ENCODE data around the gene RABGEF1. TPM values are rescaled to one million over a fixed set of nuclear protein-coding genes. Genes with fewer than 3 reads are reported as not detected.
A peak's percentile ranks its signal among the peaks of the same experiment; 100 is the strongest.
"Not testable (repeated sequence)": the region's sequence is repeated elsewhere in the genome, so short reads cannot be mapped to it uniquely, and the experiment has no call there.

RABGEF1 gene
- polyA plus RNA-seq, 4 donors = 30.9 to 36.0 (median 32.6) TPM

GRCh38 chr7:66763633-66764355 lies 23.3 kb downstream of the RABGEF1 start:
- not testable (repeated sequence) for DNase-seq (ENCODE audit: low read depth in 4 of 4, low spot score in 3 of 4)

GRCh38 chr7:66764905-66765304 lies 24.4 kb downstream of the RABGEF1 start:
- DNase-seq (ENCODE audit: low read depth in 4 of 4, low spot score in 3 of 4) = not testable (repeated sequence)

- DNase-seq (ENCODE audit: low read depth in 4 of 4, low spot score in 3 of 4) = not testable (repeated sequence)
Observed at GRCh38 chr7:66765322-66766025, 24.9 kb downstream of the RABGEF1 start.

GRCh38 chr7:66766041-66766440 lies 25.5 kb downstream of the RABGEF1 start:
- DNase-seq (ENCODE audit: low read depth in 4 of 4, low spot score in 3 of 4) = no peak

- DNase-seq (ENCODE audit: low read depth in 4 of 4, low spot score in 3 of 4) = not testable (repeated sequence)
Observed at GRCh38 chr7:66767486-66767885, 27.0 kb downstream of the RABGEF1 start.

- peak in 1 of 4 donors; percentile 1 for DNase-seq (ENCODE audit: low read depth in 4 of 4, low spot score in 3 of 4)
Observed at GRCh38 chr7:66768865-66769832, 28.6 kb downstream of the RABGEF1 start.

- no peak for DNase-seq (ENCODE audit: low read depth in 4 of 4, low spot score in 3 of 4)
Observed at GRCh38 chr7:66769833-66770512, 29.4 kb downstream of the RABGEF1 start.

GRCh38 chr7:66771795-66772194 lies 31.3 kb downstream of the RABGEF1 start:
- DNase-seq (ENCODE audit: low read depth in 4 of 4, low spot score in 3 of 4) = no peak

GRCh38 chr7:66773744-66774143 lies 33.2 kb downstream of the RABGEF1 start:
- DNase-seq (ENCODE audit: low read depth in 4 of 4, low spot score in 3 of 4) = not testable (repeated sequence)

- DNase-seq (ENCODE audit: low read depth in 4 of 4, low spot score in 3 of 4) = not testable (repeated sequence)
Observed at GRCh38 chr7:66776383-66776782, 35.9 kb downstream of the RABGEF1 start.

GRCh38 chr7:66776800-66777442 lies 36.4 kb downstream of the RABGEF1 start:
- DNase-seq (ENCODE audit: low read depth in 4 of 4, low spot score in 3 of 4) = no peak

GRCh38 chr7:66778201-66778600 lies 37.7 kb downstream of the RABGEF1 start:
- DNase-seq (ENCODE audit: low read depth in 4 of 4, low spot score in 3 of 4) = no peak

GRCh38 chr7:66779669-66780409 lies 39.3 kb downstream of the RABGEF1 start:
- no peak for DNase-seq (ENCODE audit: low read depth in 4 of 4, low spot score in 3 of 4)

GRCh38 chr7:66781408-66782090 lies 41.0 kb downstream of the RABGEF1 start:
- DNase-seq (ENCODE audit: low read depth in 4 of 4, low spot score in 3 of 4) = no peak

- not testable (repeated sequence) for DNase-seq (ENCODE audit: low read depth in 4 of 4, low spot score in 3 of 4)
Observed at GRCh38 chr7:66782875-66783274, 42.3 kb downstream of the RABGEF1 start.

- DNase-seq (ENCODE audit: low read depth in 4 of 4, low spot score in 3 of 4) = not testable (repeated sequence)
Observed at GRCh38 chr7:66783887-66784595, 43.5 kb downstream of the RABGEF1 start.

GRCh38 chr7:66790196-66790595 lies 49.7 kb downstream of the RABGEF1 start:
- DNase-seq (ENCODE audit: low read depth in 4 of 4, low spot score in 3 of 4) = no peak

GRCh38 chr7:66790725-66791124 lies 50.2 kb downstream of the RABGEF1 start:
- DNase-seq (ENCODE audit: low read depth in 4 of 4, low spot score in 3 of 4) = no peak
